PC-9 (cell line): ENCODE results near the gene RXFP3. TPM values are rescaled to one million over a fixed set of nuclear protein-coding genes. Genes with fewer than 3 reads are reported as not detected.
A peak's percentile ranks its signal among the peaks of the same experiment; 100 is the strongest.

Source experiments
- BruUV-seq: library from RNA; stranded (reverse); fragments of 400-500 nt; replicated peaks from 2 replicates; lab custom pipeline; 2021; lab: Mats Ljungman, UMichigan
- CTCF ChIA-PET: fragments of 300-600 bp; sonication (Branson Sonifier 250); formaldehyde crosslinking; loops from one replicate; lab custom pipeline; 2022; ENCODE audit warnings: antibody characterized with exemption; lab: Charles Lee
- POLR2A ChIA-PET: fragments of 300-600 bp; sonication (Branson Sonifier 250); formaldehyde crosslinking; loops from one replicate; lab custom pipeline; 2022; ENCODE audit warnings: antibody characterized with exemption; ENCODE audit not compliant: unreplicated experiment; lab: Charles Lee
- DNase-seq, 2 experiments: peaks; one replicate each; pipeline versions ENCODE4 v3.0.0 to v3.0.0-alpha.2; 2015 to 2022; ENCODE audit warnings: mixed read lengths in 1 of 2
- H2AFZ ChIP-seq: fragments of 200-600 bp; sonication (generic); 2 replicates; pipeline ENCODE4 v1.8.1; 2017; ENCODE audit warnings: antibody characterized with exemption
- H3F3A ChIP-seq: fragments of 200-600 bp; sonication (generic); 2 replicates; pipeline ENCODE4 v1.8.1; 2017; ENCODE audit warnings: antibody characterized with exemption, mild to moderate bottlenecking, low read depth; ENCODE audit not compliant: insufficient read depth
- H3K27ac ChIP-seq: fragments of 200-600 bp; sonication (generic); 2 replicates; pipeline ENCODE4 v1.6.1; 2016; ENCODE audit warnings: mixed run types
- H3K27me3 ChIP-seq: fragments of 200-600 bp; sonication (generic); 2 replicates; pipeline ENCODE4 v1.6.1; 2016; ENCODE audit warnings: low read depth, mixed run types; ENCODE audit not compliant: insufficient read depth
- H3K36me3 ChIP-seq: fragments of 200-600 bp; sonication (generic); 2 replicates; pipeline ENCODE4 v1.6.1; 2016; ENCODE audit warnings: low read depth, mixed run types
- H3K4me1 ChIP-seq: fragments of 200-600 bp; sonication (generic); replicated peaks from 2 replicates; pipeline ENCODE4 v1.6.1; 2016; ENCODE audit warnings: mixed run types; ENCODE audit not compliant: insufficient read depth
- H3K4me2 ChIP-seq: fragments of 200-600 bp; sonication (generic); 2 replicates; pipeline ENCODE4 v1.6.1; 2017; ENCODE audit warnings: mixed run types
- H3K4me3 ChIP-seq: fragments of 200-600 bp; sonication (generic); 2 replicates; pipeline ENCODE4 v1.6.1; 2016; ENCODE audit warnings: mixed run types
- H3K79me2 ChIP-seq: fragments of 200-600 bp; sonication (generic); 2 replicates; pipeline ENCODE4 v1.6.1; 2017; ENCODE audit warnings: low read depth, mixed run types
- H3K9me2 ChIP-seq: fragments of 200-600 bp; sonication (generic); 2 replicates; pipeline ENCODE4 v1.8.1; 2017; ENCODE audit warnings: mild to moderate bottlenecking; ENCODE audit not compliant: insufficient read depth
- H3K9me3 ChIP-seq: fragments of 200-600 bp; sonication (generic); 2 replicates; pipeline ENCODE4 v1.8.1; 2016; ENCODE audit warnings: low read depth; ENCODE audit not compliant: insufficient read depth
- H4K20me1 ChIP-seq: fragments of 200-600 bp; sonication (generic); 2 replicates; pipeline ENCODE4 v1.8.1; 2017; ENCODE audit not compliant: insufficient read depth
- EZH2 ChIP-seq: fragments of 200-600 bp; sonication (generic); IDR thresholded peaks from 2 replicates; pipeline ENCODE4 v1.8.0; 2017; ENCODE audit warnings: antibody characterized with exemption, low read depth
- intact Hi-C: fragments of 100-400 bp; cut with micrococcal nuclease; formaldehyde crosslinking; loops from one replicate; pipeline ENCODE4 v1.10.0; 2022; ENCODE audit not compliant: unreplicated experiment
- total RNA-seq: library from RNA; stranded (reverse); gene quantifications from 2 replicates; pipeline ENCODE4 v1.2.3, GENCODE V29; 2021
- TF ChIP-seq, protein P1 (sequence below): fragments of 200-600 bp; sonication (generic); conservative IDR thresholded peaks from 2 replicates; pipeline ENCODE4 v1.6.1; 2017; ENCODE audit warnings: mixed run types, antibody characterized with exemption, mild to moderate bottlenecking, moderate library complexity

RXFP3 gene
- total RNA-seq, 1 experiment from 2014 or later, result not detected

DNA sequence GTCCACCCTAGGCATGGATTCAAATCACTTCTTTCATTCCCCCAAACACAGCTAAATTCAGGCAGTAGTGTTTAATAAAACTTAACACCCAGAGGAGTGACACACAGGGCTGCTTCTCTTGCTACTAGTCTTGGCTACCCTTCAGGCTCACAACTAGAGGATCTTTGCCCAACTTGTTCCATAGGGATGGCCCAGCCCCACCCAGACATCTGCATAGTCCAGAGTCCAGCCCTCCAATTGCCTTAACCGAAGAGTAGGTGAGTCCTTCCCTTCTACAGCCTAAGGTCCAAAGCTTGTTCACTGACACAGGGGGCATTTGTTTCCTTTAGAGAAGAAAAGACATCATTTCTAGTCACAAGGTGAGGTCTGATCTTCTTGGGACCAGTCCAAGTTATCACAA lies 15.2 kb upstream of the RXFP3 start:
- H3K27ac ChIP-seq, result no peak overlapping the region
- CTCF ChIA-PET, result no interaction called here

DNA sequence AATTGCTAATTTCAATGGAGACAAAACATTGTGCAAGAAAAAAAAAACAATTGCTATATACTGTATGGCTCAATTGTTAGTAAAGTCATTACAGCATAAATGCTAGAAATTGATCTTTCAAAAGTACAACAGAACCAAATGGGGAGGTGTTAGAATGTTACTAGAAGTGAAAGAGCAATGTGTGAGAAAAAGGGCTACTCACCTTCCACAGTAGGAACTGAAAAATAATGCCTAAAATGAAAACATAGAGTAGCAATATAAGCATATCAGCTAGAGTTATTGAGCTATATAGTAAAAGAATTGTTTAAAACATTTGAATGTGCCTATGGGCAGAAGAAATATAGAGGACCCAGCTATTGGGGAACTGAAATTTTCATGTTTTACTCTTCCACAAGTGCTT lies 10.9 kb upstream of the RXFP3 start:
- Histone ChIP-seq H3K27me3 (no peaks in the 10 kb centered on the region), H3K79me2 (no peaks in the 10 kb centered on the region), H2AFZ (no peak overlapping the region), H3K9me2 (no peaks in the 10 kb centered on the region), H3K4me3 (no peak overlapping the region), H3K36me3 (no peaks in the 10 kb centered on the region), H4K20me1 (no peaks in the 10 kb centered on the region), H3K4me2 (no peak overlapping the region), H3K4me1 (peaks cover 16% of the 10 kb centered on the region), H3K27ac (no peak overlapping the region), H3K9me3 (no peaks in the 10 kb centered on the region), H3F3A (no peaks in the 10 kb centered on the region)
- ChIA-PET CTCF (interaction anchor here (1.0 kb wide), 1 partner anchor 29 kb away, joined by 3 read pairs; no protein-coding TSS in a partner anchor), POLR2A (no interaction called here)
- intact Hi-C loops, result no loop called here
- TF ChIP-seq, protein P1, sequence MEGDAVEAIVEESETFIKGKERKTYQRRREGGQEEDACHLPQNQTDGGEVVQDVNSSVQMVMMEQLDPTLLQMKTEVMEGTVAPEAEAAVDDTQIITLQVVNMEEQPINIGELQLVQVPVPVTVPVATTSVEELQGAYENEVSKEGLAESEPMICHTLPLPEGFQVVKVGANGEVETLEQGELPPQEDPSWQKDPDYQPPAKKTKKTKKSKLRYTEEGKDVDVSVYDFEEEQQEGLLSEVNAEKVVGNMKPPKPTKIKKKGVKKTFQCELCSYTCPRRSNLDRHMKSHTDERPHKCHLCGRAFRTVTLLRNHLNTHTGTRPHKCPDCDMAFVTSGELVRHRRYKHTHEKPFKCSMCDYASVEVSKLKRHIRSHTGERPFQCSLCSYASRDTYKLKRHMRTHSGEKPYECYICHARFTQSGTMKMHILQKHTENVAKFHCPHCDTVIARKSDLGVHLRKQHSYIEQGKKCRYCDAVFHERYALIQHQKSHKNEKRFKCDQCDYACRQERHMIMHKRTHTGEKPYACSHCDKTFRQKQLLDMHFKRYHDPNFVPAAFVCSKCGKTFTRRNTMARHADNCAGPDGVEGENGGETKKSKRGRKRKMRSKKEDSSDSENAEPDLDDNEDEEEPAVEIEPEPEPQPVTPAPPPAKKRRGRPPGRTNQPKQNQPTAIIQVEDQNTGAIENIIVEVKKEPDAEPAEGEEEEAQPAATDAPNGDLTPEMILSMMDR, result no peak
- no peak for TF ChIP-seq EZH2
- no TSS peak for BruUV-seq
- DNase-seq, result no peak

More for the DNA sequence above, 15.2 kb upstream of the RXFP3 start:
- H3K9me3 ChIP-seq, result peaks cover 12% of the 10 kb centered on the region; the same call in 1 of the 2 replicates
- no peak overlapping the region for H2AFZ ChIP-seq
- H3K4me2 ChIP-seq, result no peak overlapping the region
- no peaks in the 10 kb centered on the region for H3K9me2 ChIP-seq
- no peaks in the 10 kb centered on the region for H3K36me3 ChIP-seq
- TF ChIP-seq, protein P1, result no peak
- TF ChIP-seq EZH2, result no peak
- POLR2A ChIA-PET, result no interaction called here
- H3K27me3 ChIP-seq, result no peaks in the 10 kb centered on the region
- no peaks in the 10 kb centered on the region for H4K20me1 ChIP-seq
- H3K79me2 ChIP-seq, result no peaks in the 10 kb centered on the region
- intact Hi-C loops, result no loop called here
- no peak for DNase-seq
- H3K4me1 ChIP-seq, result no peaks in the 10 kb centered on the region
- no peaks in the 10 kb centered on the region for H3F3A ChIP-seq
- H3K4me3 ChIP-seq, result no peak overlapping the region
- no TSS peak for BruUV-seq

DNA sequence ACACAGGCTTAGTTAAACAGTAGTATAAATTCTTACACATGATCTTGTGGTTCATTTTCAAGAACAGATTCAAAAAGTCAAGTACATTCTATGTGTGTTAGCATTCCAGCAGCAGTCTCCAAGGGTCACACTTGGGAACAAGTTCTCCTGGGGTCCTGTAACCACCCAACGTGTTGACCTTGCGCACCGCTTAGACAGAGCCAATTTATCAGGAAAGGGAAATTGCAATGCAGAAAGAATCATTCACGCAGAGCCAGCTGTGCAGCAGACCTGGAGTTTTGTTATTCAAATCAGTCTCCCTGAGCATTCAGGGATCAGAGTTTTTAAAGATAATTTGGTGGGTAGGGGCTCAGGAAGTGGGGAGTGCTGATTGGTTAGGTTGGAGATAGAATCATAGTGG lies 8.5 kb upstream of the RXFP3 start:
- Histone ChIP-seq H3F3A (no peaks in the 10 kb centered on the region), H4K20me1 (no peaks in the 10 kb centered on the region), H3K4me1 (peaks cover 16% of the 10 kb centered on the region), H3K4me3 (no peak overlapping the region), H3K9me3 (0 out of 2 replicates have a peak, but pooled peaks cover 6% of the 10 kb centered on the region), H3K9me2 (no peaks in the 10 kb centered on the region), H3K27ac (no peak overlapping the region), H3K27me3 (no peaks in the 10 kb centered on the region), H3K4me2 (peak overlapping the region; percentile 16), H3K36me3 (no peaks in the 10 kb centered on the region), H2AFZ (no peak overlapping the region), H3K79me2 (no peaks in the 10 kb centered on the region)
- intact Hi-C loops, result no loop called here
- CTCF ChIA-PET, result no interaction called here
- no peak for DNase-seq
- POLR2A ChIA-PET, result no interaction called here
- TF ChIP-seq, protein P1, result no peak
- TF ChIP-seq EZH2, result no peak
- BruUV-seq, result no TSS peak
